IMR-90 (cell line): ENCODE measurements around the gene PPP1R37. TPM values are rescaled to one million over a fixed set of nuclear protein-coding genes. Genes with fewer than 3 reads are reported as not detected.

Experiments
- ATAC-seq: fragments of 200-7000 bp; cut with Tn5 transposase; 2 replicates; pipeline ENCODE4 v1.9.1; 2020; ENCODE audit warnings: low read depth, mild to moderate bottlenecking, moderate library complexity
- BruUV-seq: library from RNA; stranded (reverse); fragments of 400-500 nt; replicated peaks from 2 replicates; lab custom pipeline; 2021; lab: Mats Ljungman, UMichigan
- CTCF ChIA-PET: fragments of 300-600 bp; formaldehyde crosslinking; extraction: SDS; loops from one replicate; lab custom pipeline; 2021; ENCODE audit warnings: antibody characterized with exemption; lab: Yijun Ruan, JAX
- POLR2A ChIA-PET: fragments of 300-600 bp; sonication (Branson Sonifier 250); formaldehyde crosslinking; loops from one replicate; lab custom pipeline; 2022; ENCODE audit warnings: antibody characterized with exemption; ENCODE audit not compliant: unreplicated experiment; lab: Charles Lee
- DNase-seq: peaks from one replicate; pipeline ENCODE4 v3.0.0; 2013
- H2AFZ ChIP-seq: replicated peaks from 2 replicates; pipeline ENCODE3; 2013; ENCODE audit warnings: low read length, mild to moderate bottlenecking; ENCODE audit not compliant: poor library complexity
- H2AK5ac ChIP-seq: 2 replicates; pipeline ENCODE4 v1.6.1; 2013; ENCODE audit warnings: low read depth, low read length, inconsistent platforms
- H2AK9ac ChIP-seq: replicated peaks from 2 replicates; pipeline ENCODE3; 2013; ENCODE audit warnings: mild to moderate bottlenecking, low read depth, low read length, moderate library complexity; ENCODE audit not compliant: poor library complexity
- H2BK120ac ChIP-seq: 2 replicates; pipeline ENCODE4 v1.6.1; 2013; ENCODE audit warnings: low read depth, low read length, inconsistent platforms
- H2BK15ac ChIP-seq: 3 replicates; pipeline ENCODE4 v1.6.1; 2013; ENCODE audit warnings: low read depth, low read length, inconsistent platforms
- H2BK20ac ChIP-seq: 2 replicates; pipeline ENCODE4 v1.6.1; 2013; ENCODE audit warnings: low read depth, mild to moderate bottlenecking, inconsistent platforms, low read length, moderate library complexity
- H2BK5ac ChIP-seq: 2 replicates; pipeline ENCODE4 v1.6.1; 2013; ENCODE audit warnings: mild to moderate bottlenecking, low read depth, low read length, inconsistent platforms; ENCODE audit not compliant: poor library complexity, severe bottlenecking
- H3K14ac ChIP-seq: replicated peaks from 2 replicates; pipeline ENCODE4 v1.6.1; 2013; ENCODE audit warnings: low read depth, low read length, inconsistent platforms
- H3K18ac ChIP-seq: 2 replicates; pipeline ENCODE4 v1.6.1; 2013; ENCODE audit warnings: low read depth, low read length, control low read depth
- H3K23ac ChIP-seq: 2 replicates; pipeline ENCODE4 v1.6.1; 2013; ENCODE audit warnings: low read depth, low read length, inconsistent platforms
- H3K27ac ChIP-seq: 2 replicates; pipeline ENCODE4 v1.5.1; 2013; ENCODE audit warnings: mild to moderate bottlenecking, control low read depth, low read length; ENCODE audit not compliant: insufficient read depth
- H3K27me3 ChIP-seq: 2 replicates; pipeline ENCODE4 v1.6.1; 2013; ENCODE audit warnings: low read length; ENCODE audit not compliant: control insufficient read depth, insufficient read depth
- H3K36me3 ChIP-seq: 2 replicates; pipeline ENCODE4 v1.6.1; 2013; ENCODE audit warnings: low read length, mixed read lengths; ENCODE audit not compliant: control insufficient read depth, insufficient read depth
- H3K4ac ChIP-seq: 2 replicates; pipeline ENCODE4 v1.6.1; 2013; ENCODE audit warnings: low read depth, low read length, inconsistent platforms
- H3K4me1 ChIP-seq: 2 replicates; pipeline ENCODE4 v1.6.1; 2013; ENCODE audit warnings: low read length, mixed read lengths; ENCODE audit not compliant: control insufficient read depth, insufficient read depth
- H3K4me2 ChIP-seq: 2 replicates; pipeline ENCODE4 v1.6.1; 2013; ENCODE audit warnings: low read depth, mild to moderate bottlenecking, control low read depth, low read length, moderate library complexity
- H3K4me3 ChIP-seq: 2 replicates; pipeline ENCODE4 v1.5.1; 2013; ENCODE audit warnings: low read depth, mild to moderate bottlenecking, control low read depth, low read length, moderate library complexity; ENCODE audit not compliant: insufficient read depth
- H3K56ac ChIP-seq: 2 replicates; pipeline ENCODE4 v1.6.1; 2013; ENCODE audit warnings: low read length, inconsistent platforms; ENCODE audit not compliant: insufficient read depth; ENCODE audit errors: extremely low read depth
- H3K79me1 ChIP-seq, 2 experiments: 2 replicates each; pipeline ENCODE4 v1.6.1; 2013; ENCODE audit warnings: low read length in 2 of 2, inconsistent platforms in 1 of 2, low read depth in 1 of 2
- H3K9ac ChIP-seq: 2 replicates; pipeline ENCODE4 v1.6.1; 2013; ENCODE audit warnings: low read depth, low read length, control low read depth
- H3K9me1 ChIP-seq: 2 replicates; pipeline ENCODE4 v1.6.1; 2013; ENCODE audit warnings: low read length, inconsistent platforms; ENCODE audit not compliant: insufficient read depth
- H3K9me3 ChIP-seq: 2 replicates; pipeline ENCODE4 v1.6.1; 2013; ENCODE audit warnings: low read length; ENCODE audit not compliant: control insufficient read depth, insufficient read depth
- H4K20me1 ChIP-seq: 2 replicates; pipeline ENCODE4 v1.6.1; 2013; ENCODE audit warnings: low read length, inconsistent platforms; ENCODE audit not compliant: insufficient read depth
- H4K5ac ChIP-seq: 2 replicates; pipeline ENCODE4 v1.6.1; 2013; ENCODE audit warnings: mild to moderate bottlenecking, low read depth, low read length, control low read depth
- H4K8ac ChIP-seq, 2 experiments: 2 replicates each; pipeline ENCODE4 v1.6.1; 2013; ENCODE audit warnings: low read depth in 2 of 2, low read length in 2 of 2, control low read depth in 1 of 2, inconsistent platforms in 1 of 2
- H4K91ac ChIP-seq: 2 replicates; pipeline ENCODE4 v1.6.1; 2013; ENCODE audit warnings: low read depth, low read length, inconsistent platforms; ENCODE audit not compliant: insufficient read depth
- MAZ ChIP-seq: IDR thresholded peaks from 2 replicates; pipeline ENCODE4 v1.6.1; 2012; ENCODE audit warnings: low read depth, mild to moderate bottlenecking, low read length, improper control_type of control experiment, moderate library complexity, borderline replicate concordance
- POLR2A ChIP-seq: IDR thresholded peaks from 2 replicates; pipeline ENCODE4 v1.6.1; 2012; ENCODE audit warnings: mild to moderate bottlenecking, low read depth, low read length
- WGBS, 2 experiments: methylation state at CpG; one replicate each; pipeline versions ENCODE4 v1.1.5 to v1.1.7; 2013; ENCODE audit warnings: missing lambda C conversion rate in 2 of 2; ENCODE audit not compliant: insufficient read length in 1 of 2; ENCODE audit errors: extremely low coverage in 2 of 2; 5-methylcytosine and 5-hydroxymethylcytosine counted together
- dilution Hi-C: fragments of 300-500 bp; cut with HindIII; formaldehyde crosslinking; loops from one replicate; pipeline ENCODE4 v1.14.3; 2018; ENCODE audit warnings: low sequenced_read_pairs; ENCODE audit not compliant: unreplicated experiment
- in situ Hi-C: fragments of 300-500 bp; cut with MboI; formaldehyde crosslinking; loops from 3 replicates; pipeline ENCODE4 v1.14.3; 2019; ENCODE audit warnings: low sequenced_read_pairs, inconsistent platforms, mixed read lengths
- intact Hi-C: fragments of 100-400 bp; cut with micrococcal nuclease; formaldehyde crosslinking; loops from 2 replicates; pipeline ENCODE4 v1.10.0; 2022
- polyA plus RNA-seq, 3 experiments: library from polyadenylated mRNA; depleted of rRNA; stranded (reverse); fragments of >200 nt; gene quantifications; 2 replicates each; pipeline ENCODE4 v1.2.3, GENCODE V29; 2012; ENCODE audit warnings: low replicate concordance in 1 of 3
- total RNA-seq: library from RNA; depleted of rRNA; stranded (reverse); fragments of >200 nt; gene quantifications from 2 replicates; pipeline ENCODE4 v1.2.3, GENCODE V29; 2012

PPP1R37 gene
- total and polyA plus RNA-seq, 2 of the 4 experiments (the other 2 are of a cell fraction) = 13.1 to 18.5 TPM

GRCh38 chr19:45146741-45147205 lies 53.8 kb downstream of the PPP1R37 start:
- Histone ChIP-seq H2AK9ac (no peak overlapping the region), H3K23ac (no peak overlapping the region), H3K56ac (no peak overlapping the region), H2BK15ac (no peak overlapping the region), H4K8ac (no peak overlapping the region), H3K14ac (no peak overlapping the region), H3K4ac (no peak overlapping the region), H3K9me3 (no peaks in the 10 kb centered on the region), H4K91ac (no peak overlapping the region), H3K9me1 (no peaks in the 10 kb centered on the region; the same call in 1 of the 2 replicates), H3K4me2 (no peak overlapping the region), H2BK20ac (no peak overlapping the region), H3K27ac (no peak overlapping the region), H2BK5ac (no peak overlapping the region), H3K36me3 (peaks cover 36% of the 10 kb centered on the region), H2AFZ (no peak overlapping the region), H3K79me1 (peaks cover 0 to 4% of the 10 kb centered on the region in 2 experiments; a peak in 1 of 4 replicates), H3K4me3 (no peak overlapping the region), H4K5ac (no peak overlapping the region), H4K20me1 (peaks cover 4% of the 10 kb centered on the region; the same call in 1 of the 2 replicates), H3K9ac (no peak overlapping the region), H3K18ac (no peak overlapping the region), H2AK5ac (no peak overlapping the region), H3K4me1 (peaks cover 2% of the 10 kb centered on the region; the same call in 1 of the 2 replicates), H2BK120ac (no peak overlapping the region), H3K27me3 (peaks cover 3% of the 10 kb centered on the region; the same call in 1 of the 2 replicates)
- intact Hi-C loops = no loop called here
- dilution Hi-C loops = no loop called here
- no TSS peak for BruUV-seq
- WGBS, 2 experiments = 93% methylated on average over 3 of the region's 18 CpGs; no CpG with 5 or more reads in 1 of the 2 experiments
- POLR2A ChIA-PET = interaction anchor here (0.5 kb wide), 1 partner anchor 117 kb away, joined by 3 read pairs; no protein-coding TSS in a partner anchor
- TF ChIP-seq POLR2A = no peak
- no peak for TF ChIP-seq MAZ
- ATAC-seq = no peak
- no peak for DNase-seq
- CTCF ChIA-PET = interaction anchor here (1.6 kb wide), 1 partner anchor 32 kb away, joined by 4 read pairs; the partner anchor contains the start of gene BLOC1S3
- in situ Hi-C loops = no loop called here
